ENCODE results near the gene ARID1B.

GRCh38 chr6:156780962-156781853 is 4.0 kb downstream of the ARID1B start:
- no peak for TF ChIP-seq CTCF (IDR thresholded peaks at IDR 0.05)
- no peak for TF ChIP-seq POLR2A (IDR thresholded peaks at IDR 0.05)
